CD1c-positive myeloid dendritic cell (primary cell): ENCODE measurements around the gene SNX21.
"Not testable (repeated sequence)": the region's sequence is repeated elsewhere in the genome, so short reads cannot be mapped to it uniquely, and the experiment has no call there.

Source experiments
- DNase-seq: peaks from one replicate; pipeline ENCODE4 v3.0.0-alpha.2; 2016; ENCODE audit errors: extremely low spot score

The SNX21 gene

GRCh38 chr20:45850926-45851325 lies 17.3 kb downstream of the SNX21 start:
- no peak for DNase-seq

- no peak for DNase-seq
Measured at GRCh38 chr20:45851501-45851900, 17.9 kb downstream of the SNX21 start.

GRCh38 chr20:45852326-45852725 lies 18.7 kb downstream of the SNX21 start:
- no peak for DNase-seq

- no peak for DNase-seq
Measured at GRCh38 chr20:45853484-45853883, 19.9 kb downstream of the SNX21 start.

- peak; percentile 100 for DNase-seq
Measured at GRCh38 chr20:45857114-45857881, 23.7 kb downstream of the SNX21 start, which contains the start of the genes ACOT8 and ZSWIM3. ACOT8 (minus strand) TSS chr20:45857392; CDS start chr20:45857315, 77 bp downstream. ZSWIM3 (plus strand) TSS chr20:45857614; CDS start chr20:45857826, 212 bp downstream.

DNA sequence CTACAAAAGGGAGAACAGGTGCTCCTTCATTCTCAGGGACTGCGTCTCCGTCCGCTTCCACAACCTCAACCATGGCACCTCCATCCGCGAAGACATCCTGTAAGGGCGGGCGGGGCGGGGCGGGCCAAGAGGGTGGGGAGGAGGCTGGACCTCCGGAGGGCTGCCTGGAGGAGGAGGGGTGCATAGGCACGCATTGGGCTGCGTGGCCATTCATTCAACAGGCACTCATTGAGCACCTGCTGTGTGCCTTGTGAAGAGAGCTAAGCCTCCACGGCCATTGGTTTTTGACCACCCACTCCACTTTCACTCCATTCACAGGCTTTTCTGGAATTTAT lies 24.2 kb downstream of the SNX21 start:
- no peak for DNase-seq

DNA sequence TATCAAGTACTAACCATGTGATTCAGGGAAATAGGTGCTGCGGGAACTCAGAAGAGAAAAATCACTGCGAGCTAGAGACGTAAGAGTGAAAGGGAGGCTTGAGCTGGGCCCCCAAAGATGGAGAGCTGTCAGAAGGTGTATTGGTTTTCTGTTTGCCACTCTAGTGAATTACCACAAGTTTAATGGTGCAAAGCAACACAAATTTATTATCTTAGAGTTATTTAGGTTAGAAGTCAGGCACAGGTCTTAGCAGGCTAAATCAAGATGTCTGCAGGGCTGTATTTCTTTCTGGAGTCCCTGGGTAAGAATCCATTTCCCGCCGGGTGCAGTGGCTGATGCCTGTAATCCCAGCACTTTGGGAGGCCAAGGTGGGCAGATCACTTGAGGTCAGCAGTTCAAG lies 26.3 kb downstream of the SNX21 start:
- no peak for DNase-seq

DNA sequence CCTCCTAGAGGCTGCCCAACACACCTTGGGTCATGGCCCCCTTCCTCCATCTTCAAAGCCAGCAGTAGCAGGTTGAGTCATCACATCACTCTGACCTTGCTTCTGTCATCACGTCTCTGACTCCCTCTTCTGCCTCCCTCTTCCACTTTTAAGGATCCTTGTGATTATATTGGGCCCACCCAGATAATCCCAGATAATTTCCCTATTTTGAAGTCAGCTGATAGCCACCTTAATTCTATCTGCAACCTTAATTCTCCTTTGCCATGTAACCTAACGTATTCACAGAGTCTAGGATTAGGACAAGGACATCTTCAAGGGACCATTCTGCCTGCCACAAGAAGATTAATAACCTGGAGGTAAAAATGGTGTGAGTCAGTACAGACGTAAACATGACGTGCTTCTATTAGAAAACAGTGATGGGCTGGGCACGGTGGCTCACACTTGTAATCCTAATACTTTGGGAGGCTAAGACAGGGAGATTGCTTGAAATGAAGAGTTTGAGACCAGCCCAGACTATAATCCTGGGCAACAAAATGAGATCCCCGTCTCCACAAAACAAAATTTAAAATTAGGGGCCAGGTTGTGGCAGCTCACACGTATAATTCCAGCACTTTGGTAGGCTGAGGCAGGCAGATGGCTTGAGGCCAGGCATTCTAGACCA lies 27.1 kb downstream of the SNX21 start:
- DNase-seq, result no peak

- no peak for DNase-seq
Measured at GRCh38 chr20:45861221-45862075, 27.8 kb downstream of the SNX21 start.

DNA sequence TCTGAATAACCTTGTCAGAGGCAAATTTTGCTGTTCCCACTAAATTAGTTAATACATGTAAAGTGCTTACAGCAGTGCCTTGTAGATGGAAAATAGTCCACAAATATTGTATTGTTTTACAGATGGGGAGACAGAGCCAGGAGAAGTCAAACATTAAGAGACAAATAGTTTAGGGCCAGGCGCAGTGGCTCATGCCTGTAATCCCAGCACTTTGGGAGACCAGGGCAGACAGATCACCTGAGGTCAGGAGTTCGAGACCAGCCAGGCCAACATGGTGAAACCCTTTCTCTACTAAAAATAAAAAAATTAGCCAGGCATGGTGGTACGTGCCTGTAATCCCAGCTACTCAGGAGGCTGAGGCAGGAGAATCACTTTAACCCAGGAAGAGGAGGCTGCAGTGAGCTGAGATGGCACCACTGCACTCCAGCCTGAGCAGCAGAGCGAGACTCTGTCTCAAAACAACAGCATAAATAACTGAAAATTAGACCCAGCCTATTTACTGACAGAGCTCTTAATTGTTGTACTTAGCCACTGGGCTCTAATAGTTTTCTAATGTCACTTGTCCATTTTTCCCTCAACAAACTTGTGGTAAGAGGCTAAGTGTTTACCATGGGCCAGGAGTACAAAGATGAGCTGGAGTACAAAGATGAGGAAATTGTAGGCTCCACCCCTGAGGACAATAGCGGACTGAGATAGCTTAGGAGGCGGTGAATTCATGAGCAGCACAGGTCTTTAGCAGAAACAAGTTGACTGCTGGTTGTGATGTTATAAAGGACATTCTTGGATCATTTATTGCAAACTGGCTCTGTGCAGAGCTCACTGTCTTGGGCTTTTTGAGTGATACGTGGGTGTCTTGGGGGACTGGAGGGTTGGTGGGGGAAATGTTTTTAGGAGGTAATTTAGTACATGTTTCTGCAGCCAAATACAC lies 30.2 kb downstream of the SNX21 start:
- DNase-seq, result no peak

- no peak for DNase-seq
Measured at GRCh38 chr20:45866454-45866853, 32.9 kb downstream of the SNX21 start.

DNA sequence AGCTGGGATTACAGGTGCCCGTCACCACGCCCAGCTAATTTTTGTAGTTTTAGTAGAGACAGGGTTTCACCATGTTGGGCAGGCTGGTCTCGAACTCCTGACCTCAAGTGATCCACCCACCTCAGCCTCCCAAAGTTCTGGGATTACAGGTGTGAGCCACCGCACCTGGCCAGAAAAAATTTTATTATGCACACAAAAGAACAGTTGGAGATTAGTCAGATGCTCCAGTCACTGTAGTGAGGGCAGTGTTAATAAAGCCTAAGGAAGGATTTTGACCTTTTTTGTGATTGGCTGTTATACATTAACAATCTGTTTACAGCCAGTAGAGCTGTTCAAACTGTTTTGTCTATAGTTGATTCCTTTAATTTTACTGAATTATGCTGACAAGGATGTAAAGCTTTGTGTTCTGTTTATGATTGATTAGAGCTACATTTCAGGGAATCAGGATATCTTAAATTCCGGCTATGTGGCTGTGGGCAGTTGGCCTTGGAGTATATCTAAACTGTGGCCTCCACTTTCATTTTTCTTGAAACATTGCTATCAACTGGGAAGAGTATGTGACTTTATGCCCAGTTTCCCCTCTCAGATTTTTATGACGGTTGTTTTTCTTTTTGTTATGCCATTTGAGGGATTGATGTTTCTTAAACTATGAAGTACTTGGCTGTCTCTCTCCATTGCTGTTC lies 33.7 kb downstream of the SNX21 start:
- DNase-seq, result no peak

DNA sequence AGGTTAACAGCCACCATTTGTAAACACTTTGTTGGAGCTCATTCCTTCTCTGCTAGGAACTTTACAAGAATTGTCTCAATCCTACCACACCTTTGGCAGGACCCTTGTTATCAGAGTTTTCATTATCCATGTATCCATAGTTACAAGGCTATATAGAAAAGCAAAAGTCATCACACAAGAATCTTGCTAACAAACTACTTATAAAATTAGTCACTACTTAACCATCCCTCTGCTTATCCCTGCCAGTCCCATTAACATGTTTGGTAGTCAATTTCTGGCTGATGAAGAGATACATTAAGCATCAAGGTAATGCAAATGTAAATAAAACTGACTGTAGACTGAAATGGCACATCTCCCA lies 34.2 kb downstream of the SNX21 start:
- no peak for DNase-seq

- no peak for DNase-seq
Measured at GRCh38 chr20:45872626-45873025, 39.0 kb downstream of the SNX21 start.

- no peak for DNase-seq
Measured at GRCh38 chr20:45873409-45874103, 40.0 kb downstream of the SNX21 start.

DNA sequence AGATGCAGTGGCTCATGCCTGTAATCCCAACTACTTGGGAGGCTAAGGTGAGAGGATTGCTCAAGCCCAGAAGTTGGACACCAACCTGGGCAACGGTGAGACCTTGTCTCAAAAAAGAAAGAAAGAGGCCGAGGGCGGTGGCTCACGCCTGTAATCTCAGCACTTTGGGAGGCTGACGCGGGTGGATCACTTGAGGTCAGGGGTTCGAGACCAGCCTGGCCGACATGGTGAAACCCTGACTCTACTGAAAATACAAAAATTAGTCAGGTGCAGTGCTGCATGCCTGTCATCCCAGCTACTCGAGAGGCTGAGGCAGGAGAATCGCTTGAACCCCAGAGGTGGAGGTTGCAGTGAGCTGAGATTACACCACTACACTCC lies 40.5 kb downstream of the SNX21 start:
- not testable (repeated sequence) for DNase-seq

- no peak for DNase-seq
Measured at GRCh38 chr20:45874576-45874975, 41.0 kb downstream of the SNX21 start.

DNA sequence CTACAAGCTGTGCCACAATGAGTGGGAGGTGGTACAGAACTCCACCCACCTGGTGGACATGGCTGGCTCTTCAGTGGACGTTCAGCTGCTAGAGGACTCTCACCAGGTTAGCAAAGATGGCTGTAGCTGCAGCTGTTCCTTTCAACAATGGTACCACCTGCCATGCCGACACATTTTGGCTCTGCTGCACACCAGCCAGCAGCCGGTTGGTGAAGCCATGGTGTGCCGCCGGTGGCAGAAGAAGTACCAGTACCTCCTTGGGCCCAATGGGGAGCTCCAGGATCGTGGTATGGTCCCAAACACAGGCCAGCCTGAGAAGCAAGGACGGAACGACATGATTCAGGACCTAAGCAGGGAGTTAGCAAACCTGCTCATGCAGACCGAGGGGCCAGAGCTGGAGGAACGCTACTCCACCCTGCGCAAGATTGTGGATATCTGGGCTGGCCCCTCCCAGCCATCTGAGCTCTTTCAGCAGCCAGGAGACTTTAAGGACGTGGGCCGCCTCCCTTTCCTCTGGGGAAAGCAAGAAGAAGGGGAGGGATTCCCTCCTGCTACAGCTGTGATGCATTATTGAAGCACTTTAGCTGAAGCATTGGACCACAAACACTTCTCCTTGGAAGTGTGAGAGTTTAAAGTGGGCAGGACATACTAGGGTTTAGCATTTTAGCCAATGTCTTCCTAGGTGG lies 44.6 kb downstream of the SNX21 start:
- no peak for DNase-seq

GRCh38 chr20:45880988-45881788 lies 47.6 kb downstream of the SNX21 start, which contains the start of gene ZSWIM1:
ZSWIM1 (plus strand) TSS chr20:45881227; CDS start chr20:45882593, 1,366 bp downstream.
- DNase-seq, result peak; percentile 100
